ENCODE measurements around the gene METTL26.

Gene METTL26

DNA sequence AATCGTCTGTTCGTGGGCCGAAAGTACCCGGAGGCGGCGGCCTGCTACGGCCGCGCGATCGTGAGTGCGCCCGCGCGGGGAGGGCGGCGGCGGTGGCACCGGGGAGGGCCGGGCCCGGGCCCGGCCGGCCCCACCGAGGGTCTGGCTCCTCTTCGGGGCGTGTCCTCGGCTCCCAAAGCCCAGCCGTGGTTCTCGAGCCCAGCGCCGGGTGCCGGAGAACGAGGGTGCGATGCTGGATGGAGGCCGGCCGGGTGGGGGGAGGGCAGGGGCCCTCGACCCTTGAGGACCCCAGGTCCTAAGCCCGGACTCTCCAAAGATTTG is 44.5 kb upstream of the METTL26 start:
- peak overlapping the region; percentile 62 for H3K27ac ChIP-seq (ENCODE audit: low read depth, low read length)
- peaks cover 0 to 4% (median 0%) of the 10 kb centered on the region in 5 donors for H3K27me3 ChIP-seq (ENCODE audit: control insufficient read depth in 5 of 5, insufficient read depth in 4 of 5, low read length in 5 of 5)
- H3K4me1 ChIP-seq (ENCODE audit: control insufficient read depth in 5 of 5, insufficient read depth in 5 of 5, low read length in 5 of 5) = peaks cover 4 to 69% (median 57%) of the 10 kb centered on the region in 5 donors
- H3K4me3 ChIP-seq (ENCODE audit: low read depth in 1 of 5, low read length in 5 of 5) = peak overlapping the region; percentile 59 to 78 (median 75)
- peaks cover 0 to 19% (median 16%) of the 10 kb centered on the region in 5 donors for H3K36me3 ChIP-seq (ENCODE audit: control insufficient read depth in 5 of 5, insufficient read depth in 5 of 5, low read length in 5 of 5)
- peak overlapping the region in 4 of 5 donors; percentile 84 to 90 (median 86) for H3K9ac ChIP-seq (ENCODE audit: low read length in 5 of 5)
- no peaks in the 10 kb centered on the region for H3K9me3 ChIP-seq (ENCODE audit: control insufficient read depth in 5 of 5, low read length in 5 of 5)

DNA sequence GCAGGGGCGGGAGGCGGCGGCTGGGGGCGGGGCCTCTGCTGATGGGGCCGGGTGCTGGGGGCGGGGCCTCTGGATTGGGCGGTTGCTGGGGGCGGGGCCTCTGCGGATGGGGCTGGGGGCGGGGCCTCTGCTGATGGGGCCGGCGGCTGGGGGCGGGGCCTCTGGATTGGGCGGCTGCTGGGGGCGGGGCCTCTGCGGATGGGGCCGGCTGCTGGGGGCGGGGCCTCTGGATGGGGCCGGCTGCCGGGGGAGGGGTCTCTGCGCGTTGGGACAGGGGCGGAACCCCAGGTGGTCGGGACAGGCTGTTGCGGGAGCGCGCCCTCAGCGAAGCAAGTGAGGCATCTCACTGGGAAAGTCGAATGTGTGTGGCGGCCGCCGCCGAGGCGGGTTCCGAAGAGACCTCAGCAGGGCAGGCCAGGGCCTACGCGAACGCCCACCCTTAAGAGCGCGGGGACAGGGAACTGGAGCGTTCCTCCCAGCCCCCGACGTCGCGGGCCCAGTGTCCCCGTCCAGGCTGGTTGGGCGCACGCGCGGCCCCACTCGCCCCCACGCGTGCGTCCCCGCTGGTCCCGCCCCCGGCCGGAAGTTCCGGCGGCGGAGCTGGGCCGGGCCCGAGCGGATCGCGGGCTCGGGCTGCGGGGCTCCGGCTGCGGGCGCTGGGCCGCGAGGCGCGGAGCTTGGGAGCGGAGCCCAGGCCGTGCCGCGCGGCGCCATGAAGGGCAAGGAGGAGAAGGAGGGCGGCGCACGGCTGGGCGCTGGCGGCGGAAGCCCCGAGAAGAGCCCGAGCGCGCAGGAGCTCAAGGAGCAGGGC is 43.9 kb upstream of the METTL26 start, which contains the start of gene STUB1:
TSS of gene STUB1 (plus strand) at position 597 of the 811 bp plus-strand sequence. CDS start at position 713, 116 bp downstream.
- Histone ChIP-seq H3K27me3 (ENCODE audit: control insufficient read depth in 5 of 5, insufficient read depth in 4 of 5, low read length in 5 of 5) (peaks cover 0 to 4% (median 0%) of the 10 kb centered on the region in 5 donors), H3K9me3 (ENCODE audit: control insufficient read depth in 5 of 5, low read length in 5 of 5) (no peaks in the 10 kb centered on the region), H3K27ac (ENCODE audit: low read depth, low read length) (peak within 1 kb of the TSS; percentile 62), H3K9ac (ENCODE audit: low read length in 5 of 5) (peak within 1 kb of the TSS in 4 of 5 donors; percentile 84 to 90 (median 86)), H3K4me1 (ENCODE audit: control insufficient read depth in 5 of 5, insufficient read depth in 5 of 5, low read length in 5 of 5) (peaks cover 4 to 68% (median 56%) of the 10 kb centered on the region in 5 donors), H3K4me3 (ENCODE audit: low read depth in 1 of 5, low read length in 5 of 5) (peak within 1 kb of the TSS; percentile 59 to 78 (median 75)), H3K36me3 (ENCODE audit: control insufficient read depth in 5 of 5, insufficient read depth in 5 of 5, low read length in 5 of 5) (peaks cover 0 to 19% (median 16%) of the 10 kb centered on the region in 5 donors)

DNA sequence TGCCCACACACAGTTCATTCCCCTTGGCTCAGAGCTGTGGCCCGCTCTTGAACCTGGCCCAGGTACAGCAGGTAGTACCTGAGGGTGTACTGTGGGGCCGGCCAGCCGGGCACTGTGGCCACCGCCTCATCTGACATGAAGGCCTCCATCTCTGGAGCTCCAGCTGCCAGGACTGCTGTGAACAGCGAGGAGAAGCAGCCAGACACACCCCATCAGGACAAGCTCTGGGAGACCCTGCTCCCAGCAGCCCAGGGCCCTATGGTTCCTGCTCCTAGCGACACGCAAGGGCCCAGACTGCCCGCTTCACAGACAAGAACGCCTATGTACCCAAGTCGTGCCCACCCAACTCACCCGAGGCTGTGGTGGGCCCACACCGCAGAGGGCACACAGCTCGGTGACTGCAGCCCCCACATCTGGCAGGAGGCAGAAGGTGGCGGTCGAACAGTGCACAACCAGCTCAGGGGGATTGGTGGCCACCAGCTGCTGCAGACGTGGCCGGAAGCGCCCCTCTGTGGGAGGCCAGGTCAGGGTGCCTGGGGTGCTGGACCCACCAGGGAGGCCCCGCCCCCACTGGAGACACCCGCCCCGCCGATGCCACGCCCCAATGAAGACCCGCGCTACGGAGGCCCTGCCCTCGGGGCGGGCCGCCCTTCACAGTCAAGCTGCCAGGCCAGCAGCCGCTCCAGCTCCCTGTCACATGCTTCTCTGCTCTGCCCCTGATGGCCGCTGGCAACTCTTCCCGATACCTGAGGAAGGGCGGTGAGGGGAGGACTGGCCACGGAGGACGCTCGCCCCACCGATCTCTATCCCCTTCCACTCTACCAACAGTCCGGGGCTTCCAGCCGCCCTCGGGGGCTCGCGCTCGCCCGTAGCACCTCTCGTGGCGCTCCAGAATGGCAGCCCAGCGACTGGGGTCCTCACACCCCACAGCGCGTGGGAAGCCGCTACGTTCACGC is 43.0 kb upstream of the METTL26 start:
- H3K27ac ChIP-seq (ENCODE audit: low read depth, low read length) = no peak overlapping the region
- peak overlapping the region in 1 of 5 donors; percentile 69 for H3K9ac ChIP-seq (ENCODE audit: low read length in 5 of 5)
- H3K9me3 ChIP-seq (ENCODE audit: control insufficient read depth in 5 of 5, low read length in 5 of 5) = no peaks in the 10 kb centered on the region
- peaks cover 0 to 20% (median 16%) of the 10 kb centered on the region in 5 donors for H3K36me3 ChIP-seq (ENCODE audit: control insufficient read depth in 5 of 5, insufficient read depth in 5 of 5, low read length in 5 of 5)
- peaks cover 4 to 63% (median 56%) of the 10 kb centered on the region in 5 donors for H3K4me1 ChIP-seq (ENCODE audit: control insufficient read depth in 5 of 5, insufficient read depth in 5 of 5, low read length in 5 of 5)
- H3K27me3 ChIP-seq (ENCODE audit: control insufficient read depth in 5 of 5, insufficient read depth in 4 of 5, low read length in 5 of 5) = peaks cover 0 to 4% (median 0%) of the 10 kb centered on the region in 5 donors
- peak overlapping the region in 4 of 5 donors; percentile 56 to 73 (median 64) for H3K4me3 ChIP-seq (ENCODE audit: low read depth in 1 of 5, low read length in 5 of 5)

GRCh38 chr16:678209-678857 is 42.2 kb upstream of the METTL26 start:
- Histone ChIP-seq H3K4me3 (ENCODE audit: low read depth in 1 of 5, low read length in 5 of 5) (no peak overlapping the region), H3K4me1 (ENCODE audit: control insufficient read depth in 5 of 5, insufficient read depth in 5 of 5, low read length in 5 of 5) (peaks cover 4 to 57% (median 50%) of the 10 kb centered on the region in 5 donors), H3K9ac (ENCODE audit: low read length in 5 of 5) (no peak overlapping the region), H3K36me3 (ENCODE audit: control insufficient read depth in 5 of 5, insufficient read depth in 5 of 5, low read length in 5 of 5) (peaks cover 0 to 28% (median 21%) of the 10 kb centered on the region in 5 donors), H3K27me3 (ENCODE audit: control insufficient read depth in 5 of 5, insufficient read depth in 4 of 5, low read length in 5 of 5) (peaks cover 0 to 4% (median 0%) of the 10 kb centered on the region in 5 donors), H3K27ac (ENCODE audit: low read depth, low read length) (no peak overlapping the region), H3K9me3 (ENCODE audit: control insufficient read depth in 5 of 5, low read length in 5 of 5) (no peaks in the 10 kb centered on the region)

GRCh38 chr16:677316-678190 is 41.4 kb upstream of the METTL26 start:
- peaks cover 0 to 28% (median 24%) of the 10 kb centered on the region in 5 donors for H3K36me3 ChIP-seq (ENCODE audit: control insufficient read depth in 5 of 5, insufficient read depth in 5 of 5, low read length in 5 of 5)
- H3K4me1 ChIP-seq (ENCODE audit: control insufficient read depth in 5 of 5, insufficient read depth in 5 of 5, low read length in 5 of 5) = peaks cover 4 to 49% (median 43%) of the 10 kb centered on the region in 5 donors
- no peak overlapping the region for H3K27ac ChIP-seq (ENCODE audit: low read depth, low read length)
- no peak overlapping the region for H3K9ac ChIP-seq (ENCODE audit: low read length in 5 of 5)
- peaks cover 0 to 4% (median 0%) of the 10 kb centered on the region in 5 donors for H3K27me3 ChIP-seq (ENCODE audit: control insufficient read depth in 5 of 5, insufficient read depth in 4 of 5, low read length in 5 of 5)
- H3K9me3 ChIP-seq (ENCODE audit: control insufficient read depth in 5 of 5, low read length in 5 of 5) = no peaks in the 10 kb centered on the region
- H3K4me3 ChIP-seq (ENCODE audit: low read depth in 1 of 5, low read length in 5 of 5) = no peak overlapping the region

DNA sequence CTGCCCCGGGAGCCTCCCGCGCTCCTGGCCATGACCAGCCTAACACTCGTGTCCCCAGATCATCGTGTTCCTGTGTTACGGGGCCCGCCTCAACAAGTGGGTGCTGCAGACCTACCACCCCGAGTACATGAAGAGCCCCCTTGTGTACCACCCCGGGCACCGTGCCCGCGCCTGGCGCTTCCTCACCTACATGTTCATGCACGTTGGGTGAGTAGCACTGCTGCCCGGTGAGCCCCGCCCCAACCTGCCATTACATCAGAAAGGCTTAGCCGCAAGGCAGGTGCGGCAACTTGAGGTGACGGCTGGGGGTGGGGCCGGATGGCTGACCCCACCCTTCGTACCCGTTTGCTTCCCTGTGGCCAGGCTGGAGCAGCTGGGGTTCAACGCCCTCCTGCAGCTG is 40.8 kb upstream of the METTL26 start:
- peaks cover 0 to 4% (median 0%) of the 10 kb centered on the region in 5 donors for H3K27me3 ChIP-seq (ENCODE audit: control insufficient read depth in 5 of 5, insufficient read depth in 4 of 5, low read length in 5 of 5)
- H3K9me3 ChIP-seq (ENCODE audit: control insufficient read depth in 5 of 5, low read length in 5 of 5) = no peaks in the 10 kb centered on the region
- peaks cover 4 to 43% (median 36%) of the 10 kb centered on the region in 5 donors for H3K4me1 ChIP-seq (ENCODE audit: control insufficient read depth in 5 of 5, insufficient read depth in 5 of 5, low read length in 5 of 5)
- peaks cover 0 to 28% (median 24%) of the 10 kb centered on the region in 5 donors for H3K36me3 ChIP-seq (ENCODE audit: control insufficient read depth in 5 of 5, insufficient read depth in 5 of 5, low read length in 5 of 5)
- H3K4me3 ChIP-seq (ENCODE audit: low read depth in 1 of 5, low read length in 5 of 5) = no peak overlapping the region
- no peak overlapping the region for H3K27ac ChIP-seq (ENCODE audit: low read depth, low read length)
- H3K9ac ChIP-seq (ENCODE audit: low read length in 5 of 5) = no peak overlapping the region

DNA sequence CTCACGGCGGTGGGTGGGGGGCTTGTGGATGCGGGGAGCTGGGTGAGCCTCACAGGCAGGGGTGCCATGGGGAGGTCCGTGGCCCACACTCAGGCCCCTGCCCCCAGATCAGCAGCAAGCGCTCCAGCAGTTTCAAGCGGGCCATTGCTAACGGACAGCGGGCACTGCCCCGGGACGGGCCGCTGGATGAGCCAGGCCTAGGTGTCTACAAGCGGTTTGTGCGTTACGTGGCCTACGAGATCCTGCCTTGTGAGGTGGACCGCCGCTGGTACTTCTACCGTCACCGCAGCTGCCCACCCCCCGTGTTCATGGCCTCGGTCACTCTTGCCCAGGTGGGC is 40.4 kb upstream of the METTL26 start:
- Histone ChIP-seq H3K9me3 (ENCODE audit: control insufficient read depth in 5 of 5, low read length in 5 of 5) (no peaks in the 10 kb centered on the region), H3K27ac (ENCODE audit: low read depth, low read length) (no peak overlapping the region), H3K9ac (ENCODE audit: low read length in 5 of 5) (no peak overlapping the region), H3K4me1 (ENCODE audit: control insufficient read depth in 5 of 5, insufficient read depth in 5 of 5, low read length in 5 of 5) (peaks cover 2 to 39% (median 33%) of the 10 kb centered on the region in 5 donors), H3K36me3 (ENCODE audit: control insufficient read depth in 5 of 5, insufficient read depth in 5 of 5, low read length in 5 of 5) (peaks cover 0 to 28% (median 24%) of the 10 kb centered on the region in 5 donors), H3K27me3 (ENCODE audit: control insufficient read depth in 5 of 5, insufficient read depth in 4 of 5, low read length in 5 of 5) (peaks cover 0 to 4% (median 0%) of the 10 kb centered on the region in 5 donors), H3K4me3 (ENCODE audit: low read depth in 1 of 5, low read length in 5 of 5) (no peak overlapping the region)

- no peak overlapping the region for H3K9ac ChIP-seq (ENCODE audit: low read length in 5 of 5)
- no peaks in the 10 kb centered on the region for H3K9me3 ChIP-seq (ENCODE audit: control insufficient read depth in 5 of 5, low read length in 5 of 5)
- H3K4me3 ChIP-seq (ENCODE audit: low read depth in 1 of 5, low read length in 5 of 5) = peak overlapping the region in 1 of 5 donors; percentile 58
- peaks cover 0 to 34% (median 27%) of the 10 kb centered on the region in 5 donors for H3K4me1 ChIP-seq (ENCODE audit: control insufficient read depth in 5 of 5, insufficient read depth in 5 of 5, low read length in 5 of 5)
- H3K27ac ChIP-seq (ENCODE audit: low read depth, low read length) = no peak overlapping the region
- H3K27me3 ChIP-seq (ENCODE audit: control insufficient read depth in 5 of 5, insufficient read depth in 4 of 5, low read length in 5 of 5) = peaks cover 0 to 4% (median 0%) of the 10 kb centered on the region in 5 donors
- H3K36me3 ChIP-seq (ENCODE audit: control insufficient read depth in 5 of 5, insufficient read depth in 5 of 5, low read length in 5 of 5) = peaks cover 0 to 32% (median 29%) of the 10 kb centered on the region in 5 donors
These were observed 39.9 kb upstream of the METTL26 start for GRCh38 chr16:675884-676564.
